ENCODE measurements around the gene GTF3A. TPM values are rescaled to one million over a fixed set of nuclear protein-coding genes. Genes with fewer than 3 reads are reported as not detected.

Gene GTF3A
- total and polyA plus RNA-seq, 2 of the 8 experiments (the other 6 are each of a cell fraction or from before 2014, with no cell fraction given), result 41.6 to 96.5 TPM

DNA sequence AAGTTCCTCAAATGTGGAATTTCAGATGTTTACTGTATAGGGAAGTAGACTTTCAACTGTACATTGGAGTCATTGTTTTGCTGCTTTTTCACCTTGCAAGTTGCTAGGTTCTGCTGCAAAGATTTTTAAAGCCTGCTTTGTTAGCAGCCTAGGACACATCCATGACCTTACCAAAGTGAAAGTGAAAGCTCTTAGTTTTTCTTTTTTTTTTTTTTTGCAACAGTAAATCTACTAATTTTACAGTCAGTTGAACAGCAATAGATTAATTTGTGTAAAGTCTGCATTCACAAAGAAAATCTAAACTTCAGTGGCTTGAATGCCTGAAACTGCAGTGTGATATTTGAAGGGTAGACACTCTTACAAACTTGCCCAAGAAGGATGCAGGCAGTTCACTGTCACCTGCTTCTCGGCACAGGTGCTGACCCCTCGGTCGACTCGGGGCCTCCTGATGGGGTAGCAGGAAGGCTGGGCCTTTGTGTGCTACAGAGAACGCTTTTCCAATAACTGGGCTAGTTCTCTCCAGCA lies 31.0 kb downstream of the GTF3A start:
- Histone ChIP-seq H3K23me2 (ENCODE audit: low read depth, low read length) (no peaks in the 10 kb centered on the region), H4K91ac (replicated peaks; ENCODE audit: insufficient read length, low read length) (no peak overlapping the region), H3K79me2 (ENCODE audit: control insufficient read depth in 1 of 2, insufficient read depth in 2 of 2, low read length in 2 of 2) (no peaks in the 10 kb centered on the region), H3K9ac (replicated peaks in 1 of 4; ENCODE audit: extremely low read depth in 1 of 4, low read depth in 3 of 4, low read length in 3 of 4) (no peak overlapping the region), H3K14ac (ENCODE audit: insufficient read length) (no peak overlapping the region), H4K8ac (ENCODE audit: extremely low read depth, insufficient read depth, low read length) (no peak overlapping the region), H3K9me3 (ENCODE audit: insufficient read depth in 2 of 2, low read depth in 1 of 2, low read length in 1 of 2) (no peaks in the 10 kb centered on the region), H3K4me2 (ENCODE audit: insufficient read depth in 1 of 2, low read depth in 2 of 2, low read length in 2 of 2) (peak overlapping the region in 1 of 2 experiments; percentile 40; a peak in 1 of 4 replicates), H3K36me3 (ENCODE audit: control insufficient read depth in 2 of 4, insufficient read depth in 4 of 4, low read length in 3 of 4) (no peaks in the 10 kb centered on the region), H2AK5ac (ENCODE audit: low read depth, low read length) (no peak overlapping the region), H4K20me1 (replicated peaks in 1 of 2; ENCODE audit: control insufficient read depth in 1 of 2, insufficient read depth in 2 of 2, low read length in 2 of 2) (no peaks in the 10 kb centered on the region), H2AFZ (ENCODE audit: low read length) (peak overlapping the region; percentile 85), H2BK120ac (replicated peaks; ENCODE audit: low read depth, low read length) (no peak overlapping the region), H3K56ac (replicated peaks; ENCODE audit: insufficient read length, low read depth, low read length) (no peak overlapping the region), H3K4ac (replicated peaks; ENCODE audit: insufficient read length, low read depth, low read length) (no peak overlapping the region), H3K27me3 (replicated peaks in 1 of 4; ENCODE audit: control insufficient read depth in 3 of 4, extremely low read depth in 1 of 4, insufficient read depth in 3 of 4, low read length in 3 of 4) (no peaks in the 10 kb centered on the region), H2BK5ac (ENCODE audit: low read depth, low read length) (no peak overlapping the region), H2BK15ac (ENCODE audit: low read length) (no peak overlapping the region), H3K4me3 (ENCODE audit: extremely low read depth in 1 of 4, insufficient read depth in 2 of 4, low read depth in 3 of 4, low read length in 4 of 4) (no peak overlapping the region), H4K5ac (ENCODE audit: insufficient read length, low read depth, low read length) (no peak overlapping the region), H2BK12ac (ENCODE audit: low read depth, low read length) (no peak overlapping the region), H3K18ac (ENCODE audit: extremely low read depth, low read length) (no peak overlapping the region), H3K27ac (ENCODE audit: low read depth, low read length) (no peak overlapping the region), H2BK20ac (ENCODE audit: low read length) (no peak overlapping the region), H3K23ac (ENCODE audit: insufficient read length) (no peak overlapping the region), H3K79me1 (ENCODE audit: low read depth, low read length) (no peaks in the 10 kb centered on the region), H3K4me1 (replicated peaks in 1 of 4; ENCODE audit: control insufficient read depth in 3 of 4, insufficient read depth in 4 of 4, low read length in 3 of 4) (peaks cover 0 to 3% (median 1%) of the 10 kb centered on the region in 4 experiments; a peak in 3 of 7 replicates)
- ChIA-PET CTCF (ENCODE audit: partially characterized antibody) (interaction anchor here (1.6 to 1.7 kb wide), 2 partner anchors 75 to 78 kb away, joined by 3 to 4 read pairs; no protein-coding TSS in a partner anchor), POLR2A (ENCODE audit: partially characterized antibody) (no interaction called here)
- whole genome bisulfite sequencing, 2 experiments (ENCODE audit: extremely low coverage in 1 of 2, insufficient coverage in 1 of 2, insufficient read length in 1 of 2, insufficient replicate concordance in 2 of 2, low coverage in 1 of 2, low lambda C conversion rate in 2 of 2, missing lambda C conversion rate in 1 of 2), result 52% methylated on average over 5 of the region's 5 CpGs; no CpG with 5 or more reads in 1 of the 2 experiments
- no peak for DNase-seq (ENCODE audit: low read depth in 1 of 2, low spot score in 2 of 2)
- TF ChIP-seq TAF1 (IDR thresholded peaks at IDR 0.05; ENCODE audit: low read depth, low read length) (0 out of 2 replicates have a peak, but pooled peaks have one; percentile 30), MAFK (IDR thresholded peaks at IDR 0.05; ENCODE audit: low read depth, low read length) (no peak)
- no peak for FAIRE-seq
